ENCODE data around the gene C17orf107. TPM values are rescaled to one million over a fixed set of nuclear protein-coding genes. Genes with fewer than 3 reads are reported as not detected.

Gene C17orf107
- total and polyA plus RNA-seq, 2 experiments from 2014 or later: 8.8 to 9.1 TPM

DNA sequence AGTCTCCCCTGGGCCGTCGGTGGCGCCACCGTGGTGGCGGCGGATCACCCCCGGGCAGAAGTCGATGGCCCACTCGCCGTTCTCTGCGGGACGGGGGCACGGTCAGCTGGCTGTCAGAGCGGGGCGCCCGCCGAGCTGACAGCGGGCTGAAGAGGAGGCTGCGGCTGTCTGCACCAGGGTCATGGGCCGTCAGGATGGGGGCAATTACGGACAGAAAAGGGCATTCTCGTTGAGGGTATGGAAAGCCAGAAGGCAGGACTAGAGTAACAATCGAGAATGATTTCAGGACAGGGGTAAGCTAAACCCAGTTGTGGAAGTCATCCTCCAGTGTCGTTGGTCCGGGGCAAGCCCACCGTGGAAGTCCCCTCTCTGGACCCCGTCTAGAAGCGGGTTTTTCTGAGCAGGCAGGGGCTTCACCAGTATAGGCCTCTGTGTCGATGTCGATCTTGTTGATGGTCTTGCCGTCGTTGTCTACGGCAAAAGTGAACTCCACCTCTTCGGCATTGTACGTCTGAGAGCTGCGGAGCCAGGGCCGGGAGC is 1.8 kb downstream of the C17orf107 start:
- Histone ChIP-seq H4K20me1 (ENCODE audit: insufficient read depth, poor library complexity, severe bottlenecking) (no peaks in the 10 kb centered on the region), H3K9me2 (replicated peaks; ENCODE audit: insufficient read depth) (no peaks in the 10 kb centered on the region), H2AFZ (no peak overlapping the region), H3K4me1 (ENCODE audit: insufficient read depth) (peaks cover 7% of the 10 kb centered on the region), H3K36me3 (replicated peaks; ENCODE audit: insufficient read depth, low read depth) (no peaks in the 10 kb centered on the region), H3K9me3 (ENCODE audit: low read depth) (no peaks in the 10 kb centered on the region), H3K4me3 (no peak overlapping the region), H3K27me3 (no peaks in the 10 kb centered on the region), H3K27ac (no peak overlapping the region), H3K4me2 (no peak overlapping the region), H3K79me2 (no peaks in the 10 kb centered on the region)
- WGBS (ENCODE audit: low lambda C conversion rate, missing lambda C conversion rate): 93% methylated on average over 37 of the region's 37 CpGs
- DNase-seq (ENCODE audit: low spot score): no peak
- TF ChIP-seq EZH2 (IDR thresholded peaks at IDR 0.05; ENCODE audit: borderline replicate concordance) (no peak), EZH2phosphoT487 (IDR thresholded peaks at IDR 0.05; ENCODE audit: low read depth, severe bottlenecking, unreplicated experiment) (no peak)
- TF ChIP-seq, protein P1, sequence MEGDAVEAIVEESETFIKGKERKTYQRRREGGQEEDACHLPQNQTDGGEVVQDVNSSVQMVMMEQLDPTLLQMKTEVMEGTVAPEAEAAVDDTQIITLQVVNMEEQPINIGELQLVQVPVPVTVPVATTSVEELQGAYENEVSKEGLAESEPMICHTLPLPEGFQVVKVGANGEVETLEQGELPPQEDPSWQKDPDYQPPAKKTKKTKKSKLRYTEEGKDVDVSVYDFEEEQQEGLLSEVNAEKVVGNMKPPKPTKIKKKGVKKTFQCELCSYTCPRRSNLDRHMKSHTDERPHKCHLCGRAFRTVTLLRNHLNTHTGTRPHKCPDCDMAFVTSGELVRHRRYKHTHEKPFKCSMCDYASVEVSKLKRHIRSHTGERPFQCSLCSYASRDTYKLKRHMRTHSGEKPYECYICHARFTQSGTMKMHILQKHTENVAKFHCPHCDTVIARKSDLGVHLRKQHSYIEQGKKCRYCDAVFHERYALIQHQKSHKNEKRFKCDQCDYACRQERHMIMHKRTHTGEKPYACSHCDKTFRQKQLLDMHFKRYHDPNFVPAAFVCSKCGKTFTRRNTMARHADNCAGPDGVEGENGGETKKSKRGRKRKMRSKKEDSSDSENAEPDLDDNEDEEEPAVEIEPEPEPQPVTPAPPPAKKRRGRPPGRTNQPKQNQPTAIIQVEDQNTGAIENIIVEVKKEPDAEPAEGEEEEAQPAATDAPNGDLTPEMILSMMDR (IDR thresholded peaks at IDR 0.05; ENCODE audit: poor library complexity): no peak

GRCh38 chr17:4901648-4902344 is 2.5 kb downstream of the C17orf107 start:
- WGBS (ENCODE audit: low lambda C conversion rate, missing lambda C conversion rate): 98% methylated on average over 28 of the region's 48 CpGs
- no peak overlapping the region for H3K27ac ChIP-seq
- no peaks in the 10 kb centered on the region for H3K79me2 ChIP-seq
- H3K4me2 ChIP-seq: no peak overlapping the region
- H3K9me2 ChIP-seq (replicated peaks; ENCODE audit: insufficient read depth): no peaks in the 10 kb centered on the region
- H3K9me3 ChIP-seq (ENCODE audit: low read depth): no peaks in the 10 kb centered on the region
- no peak overlapping the region for H3K4me3 ChIP-seq
- H3K36me3 ChIP-seq (replicated peaks; ENCODE audit: insufficient read depth, low read depth): no peaks in the 10 kb centered on the region
- H4K20me1 ChIP-seq (ENCODE audit: insufficient read depth, poor library complexity, severe bottlenecking): no peaks in the 10 kb centered on the region
- H3K4me1 ChIP-seq (ENCODE audit: insufficient read depth): peaks cover 7% of the 10 kb centered on the region
- H2AFZ ChIP-seq: no peak overlapping the region
- TF ChIP-seq, protein P1 (IDR thresholded peaks at IDR 0.05; ENCODE audit: poor library complexity): no peak
- no peak for TF ChIP-seq EZH2phosphoT487 (IDR thresholded peaks at IDR 0.05; ENCODE audit: low read depth, severe bottlenecking, unreplicated experiment)
- no peaks in the 10 kb centered on the region for H3K27me3 ChIP-seq
- no peak for DNase-seq (ENCODE audit: low spot score)

GRCh38 chr17:4902540-4902939 is 3.2 kb downstream of the C17orf107 start:
- H3K27ac ChIP-seq: no peak overlapping the region
- H3K9me2 ChIP-seq (replicated peaks; ENCODE audit: insufficient read depth): no peaks in the 10 kb centered on the region
- no peak overlapping the region for H3K4me3 ChIP-seq
- H3K4me2 ChIP-seq: no peak overlapping the region
- H3K9me3 ChIP-seq (ENCODE audit: low read depth): no peaks in the 10 kb centered on the region
- 86% methylated on average over 8 of the region's 8 CpGs for WGBS (ENCODE audit: low lambda C conversion rate, missing lambda C conversion rate)
- no peak for DNase-seq (ENCODE audit: low spot score)
- H2AFZ ChIP-seq: no peak overlapping the region
- H3K79me2 ChIP-seq: no peaks in the 10 kb centered on the region
- TF ChIP-seq, protein P1 (IDR thresholded peaks at IDR 0.05; ENCODE audit: poor library complexity): no peak
- TF ChIP-seq EZH2phosphoT487 (IDR thresholded peaks at IDR 0.05; ENCODE audit: low read depth, severe bottlenecking, unreplicated experiment): no peak
- no peak for TF ChIP-seq EZH2 (IDR thresholded peaks at IDR 0.05; ENCODE audit: borderline replicate concordance)
- H4K20me1 ChIP-seq (ENCODE audit: insufficient read depth, poor library complexity, severe bottlenecking): no peaks in the 10 kb centered on the region
- no peaks in the 10 kb centered on the region for H3K27me3 ChIP-seq
- peaks cover 7% of the 10 kb centered on the region for H3K4me1 ChIP-seq (ENCODE audit: insufficient read depth)
- H3K36me3 ChIP-seq (replicated peaks; ENCODE audit: insufficient read depth, low read depth): no peaks in the 10 kb centered on the region

Measured in hepatocyte (in vitro differentiated cells).